Trophoblast cell (in vitro differentiated cells and primary cell): ENCODE results near the gene PPFIBP2.

ENCODE experiments used
- DNase-seq, 2 donors: peaks; one replicate each; pipeline ENCODE4 v3.0.0-alpha.2; 2016
- H2AFZ ChIP-seq: 2 replicates; pipeline ENCODE4 v1.6.1; 2013; ENCODE audit warnings: low read length, moderate library complexity, mild to moderate bottlenecking; ENCODE audit not compliant: insufficient read depth, poor library complexity
- H2AK5ac ChIP-seq: 2 replicates; pipeline ENCODE4 v1.6.1; 2013; ENCODE audit warnings: mild to moderate bottlenecking, low read length
- H2BK120ac ChIP-seq: 2 replicates; pipeline ENCODE4 v1.6.1; 2013; ENCODE audit warnings: low read length, mild to moderate bottlenecking, moderate library complexity; ENCODE audit not compliant: insufficient read depth, poor library complexity
- H2BK12ac ChIP-seq: 2 replicates; pipeline ENCODE4 v1.6.1; 2013; ENCODE audit warnings: mild to moderate bottlenecking, low read length, moderate library complexity
- H2BK5ac ChIP-seq: 2 replicates; pipeline ENCODE4 v1.6.1; 2013; ENCODE audit warnings: low read length, low read depth, moderate library complexity, mild to moderate bottlenecking; ENCODE audit not compliant: poor library complexity
- H3K14ac ChIP-seq: 2 replicates; pipeline ENCODE4 v1.6.1; 2013; ENCODE audit warnings: mild to moderate bottlenecking, low read length
- H3K18ac ChIP-seq: 2 replicates; pipeline ENCODE4 v1.6.1; 2013; ENCODE audit warnings: mild to moderate bottlenecking, low read length
- H3K23ac ChIP-seq: 2 replicates; pipeline ENCODE4 v1.6.1; 2013; ENCODE audit warnings: low read length
- H3K27ac ChIP-seq: 2 replicates; pipeline ENCODE4 v1.5.1; 2013; ENCODE audit warnings: low read depth, mild to moderate bottlenecking, inconsistent platforms, low read length, moderate library complexity
- H3K27me3 ChIP-seq: 2 replicates; pipeline ENCODE4 v1.6.1; 2013; ENCODE audit warnings: inconsistent platforms, mild to moderate bottlenecking, low read length, moderate library complexity; ENCODE audit not compliant: insufficient read depth
- H3K36me3 ChIP-seq, 2 experiments: 1 replicate in 1 of 2; 2 replicates in 1 of 2; pipeline ENCODE4 v1.6.1; 2013; ENCODE audit warnings: low read length in 2 of 2, mild to moderate bottlenecking in 2 of 2, moderate library complexity in 1 of 2; ENCODE audit not compliant: insufficient read depth in 2 of 2, control insufficient read depth in 1 of 2
- H3K4ac ChIP-seq: 2 replicates; pipeline ENCODE4 v1.6.1; 2013; ENCODE audit warnings: low read depth, mild to moderate bottlenecking, low read length, moderate library complexity
- H3K4me1 ChIP-seq, 2 experiments: 1 replicate in 1 of 2; 2 replicates in 1 of 2; pipeline ENCODE4 v1.6.1; 2013; ENCODE audit warnings: low read length in 2 of 2, mild to moderate bottlenecking in 2 of 2, moderate library complexity in 1 of 2; ENCODE audit not compliant: insufficient read depth in 2 of 2, control insufficient read depth in 1 of 2
- H3K4me2 ChIP-seq: 2 replicates; pipeline ENCODE4 v1.6.1; 2013; ENCODE audit warnings: inconsistent platforms, mild to moderate bottlenecking, low read length, moderate library complexity
- H3K4me3 ChIP-seq: 2 replicates; pipeline ENCODE4 v1.5.1; 2013; ENCODE audit warnings: mild to moderate bottlenecking, low read depth, low read length, inconsistent platforms
- H3K79me1 ChIP-seq: one replicate; pipeline ENCODE4 v1.6.1; 2013; ENCODE audit warnings: low read length
- H3K79me2 ChIP-seq: 2 replicates; pipeline ENCODE4 v1.6.1; 2013; ENCODE audit warnings: low read length, mild to moderate bottlenecking; ENCODE audit not compliant: control insufficient read depth, insufficient read depth, poor library complexity
- H3K9ac ChIP-seq: 2 replicates; pipeline ENCODE4 v1.6.1; 2013; ENCODE audit warnings: mild to moderate bottlenecking, low read length
- H3K9me3 ChIP-seq: 2 replicates; pipeline ENCODE4 v1.6.1; 2013; ENCODE audit warnings: low read depth, mild to moderate bottlenecking, control low read depth, inconsistent platforms, low read length; ENCODE audit not compliant: insufficient read depth
- H4K12ac ChIP-seq: 2 replicates; pipeline ENCODE4 v1.6.1; 2013; ENCODE audit warnings: low read depth, mild to moderate bottlenecking, low read length, moderate library complexity
- H4K8ac ChIP-seq: 2 replicates; pipeline ENCODE4 v1.6.1; 2013; ENCODE audit warnings: low read depth, mild to moderate bottlenecking, low read length, moderate library complexity
- H4K91ac ChIP-seq: one replicate; pipeline ENCODE4 v1.6.1; 2013; ENCODE audit warnings: low read depth, mild to moderate bottlenecking, low read length, moderate library complexity
- WGBS: extraction: QIAGEN DNeasy Blood & Tissue Kit; methylation state at CpG from one replicate; pipeline ENCODE4 v1.1.7; 2013; ENCODE audit warnings: missing lambda C conversion rate; ENCODE audit not compliant: insufficient read length, insufficient coverage; ENCODE audit errors: extremely low coverage; 5-methylcytosine and 5-hydroxymethylcytosine counted together

The PPFIBP2 gene

DNA sequence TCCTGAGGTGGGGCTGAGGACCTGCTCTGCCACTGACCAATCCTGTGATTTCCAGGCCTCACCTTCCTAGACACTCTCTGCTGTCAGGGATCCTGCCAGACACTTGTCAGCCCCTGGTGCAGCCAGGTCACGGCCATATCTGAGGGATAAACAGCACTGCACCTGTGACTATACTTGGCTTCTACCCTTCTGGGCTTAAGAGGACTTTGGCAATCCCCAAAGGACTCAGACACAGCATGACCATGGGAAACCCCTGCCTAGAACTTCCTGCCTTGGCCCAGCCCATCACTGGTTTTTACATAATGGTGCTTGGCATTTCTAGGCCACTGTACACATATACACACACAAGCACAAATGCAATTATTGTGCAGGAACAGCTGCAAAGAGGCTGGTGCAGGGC lies 40.1 kb upstream of the PPFIBP2 start:
- no CpG with 5 or more reads among the region's 1 CpG for WGBS
- Histone ChIP-seq H3K4me1 (peaks cover 0 to 4% of the 10 kb centered on the region in 2 experiments), H2BK12ac (no peak overlapping the region), H3K27ac (no peak overlapping the region), H2AFZ (no peak overlapping the region), H3K4me2 (no peak overlapping the region), H3K4me3 (no peak overlapping the region), H2BK120ac (no peak overlapping the region), H3K9ac (no peak overlapping the region), H3K18ac (no peak overlapping the region), H4K91ac (no peak overlapping the region), H4K12ac (no peak overlapping the region), H2AK5ac (no peak overlapping the region), H3K36me3 (no peaks in the 10 kb centered on the region), H3K79me1 (no peaks in the 10 kb centered on the region), H3K4ac (no peak overlapping the region), H2BK5ac (no peak overlapping the region), H3K14ac (no peak overlapping the region), H3K79me2 (no peaks in the 10 kb centered on the region), H3K27me3 (no peaks in the 10 kb centered on the region), H3K9me3 (peaks cover 2% of the 10 kb centered on the region), H3K23ac (no peak overlapping the region), H4K8ac (no peak overlapping the region)
- DNase-seq: no peak

DNA sequence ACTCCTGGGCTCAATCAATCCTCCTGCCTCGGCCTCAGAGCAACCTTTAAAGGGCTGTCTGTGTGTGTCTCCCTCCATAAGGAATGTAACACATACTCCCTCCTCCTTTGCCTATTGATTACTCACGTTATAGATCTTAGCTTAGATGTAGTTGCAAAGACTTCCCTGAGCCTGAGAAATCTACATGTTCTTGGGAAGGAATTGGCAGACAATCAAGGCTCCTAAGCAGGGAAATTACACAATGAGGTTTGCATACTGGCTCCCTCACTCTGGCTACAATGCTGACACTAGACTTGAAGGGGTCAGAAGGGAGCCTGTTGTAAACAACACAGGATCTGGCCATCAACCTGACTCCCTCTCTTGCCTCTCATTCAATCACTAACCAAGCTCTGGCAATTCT lies 33.7 kb upstream of the PPFIBP2 start:
- WGBS: no CpG with 5 or more reads among the region's 2 CpGs
- H2AK5ac ChIP-seq: no peak overlapping the region
- no peak overlapping the region for H3K14ac ChIP-seq
- peaks cover 2 to 5% of the 10 kb centered on the region in 2 experiments for H3K4me1 ChIP-seq
- no peak for DNase-seq
- H3K23ac ChIP-seq: no peak overlapping the region
- H3K9me3 ChIP-seq: peaks cover 2% of the 10 kb centered on the region
- no peak overlapping the region for H4K91ac ChIP-seq
- H4K12ac ChIP-seq: no peak overlapping the region
- H3K4ac ChIP-seq: no peak overlapping the region
- no peak overlapping the region for H3K9ac ChIP-seq
- no peak overlapping the region for H3K4me2 ChIP-seq
- no peak overlapping the region for H2BK5ac ChIP-seq
- H4K8ac ChIP-seq: no peak overlapping the region
- H2BK12ac ChIP-seq: no peak overlapping the region
- no peaks in the 10 kb centered on the region for H3K79me1 ChIP-seq
- H3K4me3 ChIP-seq: no peak overlapping the region
- no peaks in the 10 kb centered on the region for H3K36me3 ChIP-seq
- H2BK120ac ChIP-seq: no peak overlapping the region
- no peaks in the 10 kb centered on the region for H3K79me2 ChIP-seq
- no peaks in the 10 kb centered on the region for H3K27me3 ChIP-seq
- no peak overlapping the region for H3K18ac ChIP-seq
- H3K27ac ChIP-seq: no peak overlapping the region
- no peak overlapping the region for H2AFZ ChIP-seq

DNA sequence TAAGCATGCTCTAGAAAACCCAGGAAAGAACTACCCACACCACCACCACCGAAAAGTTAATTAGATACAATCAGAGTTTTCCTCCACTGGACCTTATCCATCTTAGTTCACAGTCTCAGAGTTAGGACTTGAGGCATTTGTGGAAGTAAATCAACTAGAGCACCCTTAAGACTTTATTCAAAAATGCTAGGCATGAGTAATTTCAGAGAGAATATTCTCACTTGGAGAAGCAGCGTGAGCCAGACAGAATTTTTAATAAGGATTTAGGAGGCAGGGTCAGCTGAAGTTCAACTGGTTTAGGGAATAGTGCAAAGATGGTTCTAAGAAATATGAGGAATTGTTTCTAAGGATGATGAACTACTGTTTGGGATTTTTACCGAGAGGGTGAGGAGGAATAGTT lies 29.7 kb upstream of the PPFIBP2 start:
- H3K79me1 ChIP-seq: peaks cover 4% of the 10 kb centered on the region
- no peak overlapping the region for H3K4ac ChIP-seq
- no peak overlapping the region for H2BK5ac ChIP-seq
- no peak overlapping the region for H3K18ac ChIP-seq
- no peak overlapping the region for H4K12ac ChIP-seq
- no peaks in the 10 kb centered on the region for H3K36me3 ChIP-seq
- H4K8ac ChIP-seq: no peak overlapping the region
- no peak overlapping the region for H2BK120ac ChIP-seq
- no peaks in the 10 kb centered on the region for H3K79me2 ChIP-seq
- peaks cover 2% of the 10 kb centered on the region for H3K9me3 ChIP-seq
- H3K23ac ChIP-seq: no peak overlapping the region
- no peak overlapping the region for H3K4me2 ChIP-seq
- no peak overlapping the region for H4K91ac ChIP-seq
- H3K9ac ChIP-seq: no peak overlapping the region
- no peak overlapping the region for H3K27ac ChIP-seq
- DNase-seq: peak in 1 of 2 donors; percentile 40
- H3K4me1 ChIP-seq: peaks cover 7 to 12% of the 10 kb centered on the region in 2 experiments
- H2AFZ ChIP-seq: no peak overlapping the region
- H3K14ac ChIP-seq: no peak overlapping the region
- WGBS: no CpG with 5 or more reads among the region's 3 CpGs
- H3K27me3 ChIP-seq: no peaks in the 10 kb centered on the region
- no peak overlapping the region for H2BK12ac ChIP-seq
- no peak overlapping the region for H2AK5ac ChIP-seq
- H3K4me3 ChIP-seq: no peak overlapping the region

DNA sequence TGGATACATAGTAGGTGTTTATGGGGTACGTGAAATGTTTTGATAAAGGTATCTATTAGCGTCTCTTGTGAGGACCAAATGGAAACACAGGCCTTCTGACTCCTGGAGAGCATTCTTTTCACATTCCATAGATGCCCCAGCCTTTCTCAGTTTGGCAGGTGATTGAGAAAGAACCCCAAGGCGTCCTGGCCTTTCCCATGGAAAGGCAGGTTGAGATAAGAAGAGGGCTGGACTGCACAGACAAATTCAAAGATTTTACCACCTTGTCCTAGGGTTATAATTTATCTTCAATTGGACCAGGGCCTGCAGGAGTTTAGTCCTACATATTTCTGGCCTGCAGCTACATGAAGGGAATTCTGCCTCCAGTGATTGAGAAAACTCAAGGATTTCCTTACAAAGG lies 29.2 kb upstream of the PPFIBP2 start:
- Histone ChIP-seq H3K36me3 (no peaks in the 10 kb centered on the region), H3K23ac (no peak overlapping the region), H3K9me3 (peaks cover 2% of the 10 kb centered on the region), H3K18ac (no peak overlapping the region), H3K9ac (no peak overlapping the region), H3K14ac (no peak overlapping the region), H4K8ac (no peak overlapping the region), H3K4me3 (no peak overlapping the region), H3K27ac (peak overlapping the region; percentile 11), H3K4me2 (peak overlapping the region; percentile 3), H2AFZ (no peak overlapping the region), H2BK5ac (no peak overlapping the region), H4K12ac (no peak overlapping the region), H3K4ac (no peak overlapping the region), H2BK120ac (no peak overlapping the region), H2AK5ac (no peak overlapping the region), H4K91ac (no peak overlapping the region), H3K79me2 (no peaks in the 10 kb centered on the region), H3K79me1 (peaks cover 4% of the 10 kb centered on the region), H3K4me1 (peaks cover 7 to 12% of the 10 kb centered on the region in 2 experiments), H3K27me3 (no peaks in the 10 kb centered on the region), H2BK12ac (no peak overlapping the region)
- WGBS: no CpG with 5 or more reads among the region's 3 CpGs
- DNase-seq: peak; percentile 91 to 94
